HepG2 (cell line): ENCODE results near the gene VRK2. TPM values are rescaled to one million over a fixed set of nuclear protein-coding genes. Genes with fewer than 3 reads are reported as not detected.

Experiments
- ATAC-seq: fragments of 200-7000 bp; cut with Tn5 transposase; 3 replicates; pipeline ENCODE4 v1.9.1; 2020; ENCODE audit warnings: mild to moderate bottlenecking, moderate library complexity
- BruUV-seq: library from RNA; stranded (reverse); fragments of 400-500 nt; replicated peaks from 2 replicates; lab custom pipeline; 2021; lab: Mats Ljungman, UMichigan
- CTCF ChIA-PET: fragments of 300-600 bp; formaldehyde crosslinking; extraction: SDS; loops from one replicate; lab custom pipeline; 2021; ENCODE audit warnings: low total read pairs, inconsistent platforms, low intra/inter-chr PET ratio; lab: Yijun Ruan, JAX
- POLR2A ChIA-PET: fragments of 350-600 bp; sonication (Branson Sonifier 250); formaldehyde crosslinking; loops from one replicate; lab custom pipeline; 2020; ENCODE audit warnings: antibody characterized with exemption, inconsistent platforms; lab: Yijun Ruan, JAX
- DNase-seq: peaks from one replicate; pipeline ENCODE4 v3.0.0-alpha.2; 2015; ENCODE audit warnings: low spot score
- FAIRE-seq: peaks from 3 replicates; lab custom pipeline; 2011; peaks lifted over from hg19 to GRCh38; lab: Jason Lieb, UNC
- H2AFZ ChIP-seq: one replicate; pipeline ENCODE4 v1.6.1; 2011; ENCODE audit warnings: low read length, inconsistent platforms
- H3K27ac ChIP-seq: fragments of 300-600 bp; 3 replicates; pipeline ENCODE4 v1.8.0; 2011; ENCODE audit warnings: mixed run types, mild to moderate bottlenecking, mixed read lengths, low read length, inconsistent platforms; ENCODE audit not compliant: insufficient read depth; ENCODE audit errors: extremely low read length
- H3K27me3 ChIP-seq, 2 experiments: fragments of 200-600 bp in 1 of 2; 2 replicates in 1 of 2; 3 replicates in 1 of 2; pipeline versions ENCODE4 v1.6.0 to v1.8.0; 2011; ENCODE audit warnings: low read length in 2 of 2, mild to moderate bottlenecking in 2 of 2, moderate library complexity in 2 of 2, inconsistent platforms in 1 of 2; ENCODE audit not compliant: insufficient read depth in 2 of 2, control insufficient read depth in 1 of 2
- H3K36me3 ChIP-seq, 2 experiments: fragments of 200-600 bp in 1 of 2; replicated peaks in 1 of 2; 2 replicates in 1 of 2; 3 replicates in 1 of 2; pipeline versions ENCODE4 v1.5.1 to v1.8.0; 2011; ENCODE audit warnings: low read length in 2 of 2, inconsistent platforms in 1 of 2; ENCODE audit not compliant: insufficient read depth in 2 of 2, control insufficient read depth in 1 of 2
- H3K4me1 ChIP-seq: 2 replicates; pipeline ENCODE4 v1.5.1; 2012; ENCODE audit warnings: low read length, inconsistent platforms; ENCODE audit not compliant: insufficient read depth
- H3K4me2 ChIP-seq: 2 replicates; pipeline ENCODE4 v1.6.0; 2011; ENCODE audit warnings: low read depth, low read length, inconsistent platforms
- H3K4me3 ChIP-seq, 3 experiments: fragments of 200-600 bp in 1 of 3; sonication (generic), shearing (Covaris generic) in 1 of 3; replicated peaks in 1 of 3; 2 replicates each; pipeline ENCODE4 v1.5.1; 2011 to 2016; ENCODE audit warnings: low read length in 3 of 3, inconsistent platforms in 2 of 3, low read depth in 2 of 3, mild to moderate bottlenecking in 2 of 3, control low read depth in 1 of 3, mixed read lengths in 1 of 3; ENCODE audit not compliant: insufficient read depth in 1 of 3
- H3K79me2 ChIP-seq: one replicate; pipeline ENCODE4 v1.6.1; 2011; ENCODE audit warnings: low read length, inconsistent platforms; ENCODE audit not compliant: insufficient read depth
- H3K9ac ChIP-seq: 2 replicates; pipeline ENCODE4 v1.6.0; 2011; ENCODE audit warnings: mild to moderate bottlenecking, low read depth, low read length, inconsistent platforms; ENCODE audit not compliant: insufficient read depth
- H3K9me3 ChIP-seq: 2 replicates; pipeline ENCODE4 v1.5.1; 2012; ENCODE audit warnings: mild to moderate bottlenecking, low read length
- H4K20me1 ChIP-seq: 2 replicates; pipeline ENCODE4 v1.6.0; 2011; ENCODE audit warnings: inconsistent platforms, mild to moderate bottlenecking, low read length, moderate library complexity; ENCODE audit not compliant: insufficient read depth
- FOXP1 ChIP-seq, 2 experiments: fragments of 450-650 bp in 1 of 2; IDR thresholded peaks; 2 replicates each; pipeline ENCODE4 v1.6.1; 2017 to 2018; ENCODE audit warnings: antibody characterized with exemption in 1 of 2
- HOMEZ ChIP-seq: IDR thresholded peaks from 2 replicates; pipeline ENCODE4 v1.6.1; 2016; ENCODE audit warnings: low read depth
- MAFF ChIP-seq: IDR thresholded peaks from 2 replicates; pipeline ENCODE4 v1.6.1; 2011; ENCODE audit warnings: low read depth, low read length, improper control_type of control experiment
- MAFK ChIP-seq, 2 experiments: IDR thresholded peaks in 1 of 2; conservative IDR thresholded peaks in 1 of 2; 2 replicates each; pipeline ENCODE4 v1.6.1; 2011; ENCODE audit warnings: improper control_type of control experiment in 2 of 2, low read length in 2 of 2
- MBNL3 ChIP-seq: fragments of 250-450 bp; sonication (Bioruptor Pico); conservative IDR thresholded peaks from 2 replicates; pipeline ENCODE4 v1.8.0; 2022; ENCODE audit warnings: mild to moderate bottlenecking, inconsistent platforms
- MEIS2 ChIP-seq: sonication (generic); formaldehyde crosslinking; IDR thresholded peaks from 2 replicates; pipeline ENCODE4 v1.9.0; 2021; ENCODE audit warnings: mild to moderate bottlenecking, missing genetic modification reagents
- ZBTB14 ChIP-seq: sonication (generic); formaldehyde crosslinking; IDR thresholded peaks from 2 replicates; pipeline ENCODE4 v1.4.0; 2020; ENCODE audit warnings: missing genetic modification reagents
- ZNF432 ChIP-seq: sonication (generic); formaldehyde crosslinking; IDR thresholded peaks from 2 replicates; pipeline ENCODE4 v1.5.0; 2020; ENCODE audit warnings: missing genetic modification reagents, mild to moderate bottlenecking, borderline replicate concordance
- ZNF460 ChIP-seq: sonication (generic); formaldehyde crosslinking; IDR thresholded peaks from 2 replicates; pipeline ENCODE4 v1.5.1; 2020; ENCODE audit warnings: missing genetic modification reagents, mild to moderate bottlenecking, borderline replicate concordance
- ZNF710 ChIP-seq: sonication (generic); formaldehyde crosslinking; IDR thresholded peaks from 2 replicates; pipeline ENCODE4 v1.5.0; 2020; ENCODE audit warnings: mild to moderate bottlenecking, missing genetic modification reagents, borderline replicate concordance
- WGBS: methylation state at CpG from one replicate; pipeline ENCODE4 v1.1.6; 2017; ENCODE audit warnings: low lambda C conversion rate; 5-methylcytosine and 5-hydroxymethylcytosine counted together
- in situ Hi-C: cut with HindIII; loops from 2 replicates; pipeline ENCODE4 v1.10.0; 2017; ENCODE audit warnings: low pct_unique_long_range_greater_than_20kb; ENCODE audit not compliant: extremely low pct_ligation_motif_present
- intact Hi-C: fragments of 100-400 bp; cut with micrococcal nuclease; formaldehyde crosslinking; loops from one replicate; pipeline ENCODE4 v1.10.0; 2022; ENCODE audit not compliant: unreplicated experiment
- polyA plus RNA-seq, 8 experiments: library from polyadenylated mRNA; depleted of rRNA in 3 of 8; stranded (reverse) in 7 of 8; unstranded in 1 of 8; fragments of >200 nt; fragmentation: Illumina TruSeq in 4 of 8; extraction: Trizol in 4 of 8; gene quantifications; 2 replicates each; pipeline versions ENCODE4 v1.2.1 to v1.2.3, GENCODE V29; 2011 to 2016; ENCODE audit warnings: low read depth in 4 of 8, missing spikeins in 1 of 8, mixed read lengths in 1 of 8; ENCODE audit not compliant: insufficient read depth in 1 of 8
- total RNA-seq, 5 experiments: library from RNA; depleted of rRNA; stranded (reverse); fragments of >200 nt; fragmentation: Illumina TruSeq; extraction: Trizol; gene quantifications; 2 replicates each; pipeline ENCODE4 v1.2.3, GENCODE V29; 2016; ENCODE audit warnings: low read depth in 1 of 5

Gene VRK2
- total and polyA plus RNA-seq, 2 of the 13 experiments (the other 11 are each of a cell fraction or from before 2014, with no cell fraction given) = 13.3 to 29.1 TPM

- no peaks in the 10 kb centered on the region for H3K9me3 ChIP-seq
- no peaks in the 10 kb centered on the region for H4K20me1 ChIP-seq
- no peak overlapping the region for H3K9ac ChIP-seq
- H3K79me2 ChIP-seq = no peaks in the 10 kb centered on the region
- no peaks in the 10 kb centered on the region for H3K4me1 ChIP-seq
- 97% methylated on average over 1 of the region's 1 CpG for WGBS
- DNase-seq (no peak), ATAC-seq (no peak), FAIRE-seq (no peak)
- no peak overlapping the region for H2AFZ ChIP-seq
- no peak overlapping the region for H3K4me3 ChIP-seq
- H3K4me2 ChIP-seq = no peak overlapping the region
- in situ Hi-C loops (no loop called here), intact Hi-C loops (no loop called here)
- no peak for TF ChIP-seq ZNF460 (CRISPR knock-in tag)
- peak; percentile 66; the same call in 1 of the 2 replicates for TF ChIP-seq MAFF
- TF ChIP-seq MAFK (conservative IDR thresholded peaks at IDR 0.05 in 1 of 2, IDR thresholded peaks at IDR 0.05 in 1 of 2; ENCODE audit: low read length in 2 of 2) = peak; percentile 70 to 80
- H3K36me3 ChIP-seq = peaks cover 0 to 2% of the 10 kb centered on the region in 2 experiments; a peak in 1 of 5 replicates
- no peak overlapping the region for H3K27ac ChIP-seq
- CTCF ChIA-PET = no interaction called here
- H3K27me3 ChIP-seq = no peaks in the 10 kb centered on the region
- POLR2A ChIA-PET = interaction anchor here (1.0 kb wide), 1 partner anchor 19 kb away, joined by 4 read pairs; the partner anchor contains the start of gene VRK2
- BruUV-seq = no TSS peak
Observed at GRCh38 chr2:58065248-58065647, 18.6 kb downstream of the VRK2 start.

GRCh38 chr2:58067001-58067400, 20.4 kb downstream of the VRK2 start:
- in situ Hi-C loops = no loop called here
- H3K4me3 ChIP-seq = no peak overlapping the region
- no peaks in the 10 kb centered on the region for H3K27me3 ChIP-seq
- ATAC-seq (no peak), DNase-seq (no peak), FAIRE-seq (no peak)
- no peak overlapping the region for H2AFZ ChIP-seq
- H3K79me2 ChIP-seq = peaks cover 3% of the 10 kb centered on the region
- intact Hi-C loops = no loop called here
- H3K9ac ChIP-seq = no peak overlapping the region
- POLR2A ChIA-PET = no interaction called here
- BruUV-seq = no TSS peak
- H3K9me3 ChIP-seq = no peaks in the 10 kb centered on the region
- 94% methylated on average over 2 of the region's 2 CpGs for WGBS
- no peak overlapping the region for H3K4me2 ChIP-seq
- H4K20me1 ChIP-seq = no peaks in the 10 kb centered on the region
- TF ChIP-seq MBNL3 (CRISPR knock-in tag) = no peak
- no peak for TF ChIP-seq ZNF710 (CRISPR knock-in tag)
- TF ChIP-seq ZBTB14 = no peak
- TF ChIP-seq FOXP1 (IDR thresholded peaks at IDR 0.05) = no peak
- TF ChIP-seq FOXP1 (CRISPR knock-in tag; IDR thresholded peaks at IDR 0.05) = no peak
- no peak for TF ChIP-seq HOMEZ (CRISPR knock-in tag)
- no peak for TF ChIP-seq MEIS2 (CRISPR knock-in tag)
- TF ChIP-seq ZNF432 (CRISPR knock-in tag) = no peak
- TF ChIP-seq, all 625 proteins: peak for 0
- CTCF ChIA-PET = no interaction called here
- Histone ChIP-seq H3K36me3 (no peaks in the 10 kb centered on the region), H3K4me1 (no peaks in the 10 kb centered on the region), H3K27ac (no peak overlapping the region)
